Spleen (tissue), 11 donors: ENCODE measurements around the gene MPST. TPM values are rescaled to one million over a fixed set of nuclear protein-coding genes. Genes with fewer than 3 reads are reported as not detected.
A peak's percentile ranks its signal among the peaks of the same experiment; 100 is the strongest.

Source experiments
- DNase-seq: peaks from one replicate; pipeline ENCODE4 v3.0.0-alpha.2; 2020
- H3K27ac ChIP-seq, 8 donors: fragments of 200-600 bp; sonication (generic) in 7 of 8; 1 replicate in 4 of 8; 2 replicates in 4 of 8; pipeline versions ENCODE4 v1.5.0 to v1.8.0; 2016 to 2021; ENCODE audit warnings: inconsistent platforms in 4 of 8, mild to moderate bottlenecking in 4 of 8, moderate library complexity in 1 of 8
- H3K27me3 ChIP-seq, 7 donors: fragments of 200-600 bp; sonication (generic) in 6 of 7; replicated peaks in 1 of 7; 1 replicate in 4 of 7; 2 replicates in 3 of 7; pipeline versions ENCODE4 v1.5.0 to v1.8.0; 2016 to 2021; ENCODE audit warnings: inconsistent platforms in 3 of 7, mild to moderate bottlenecking in 1 of 7
- H3K36me3 ChIP-seq, 6 donors: fragments of 200-600 bp; sonication (generic) in 5 of 6; 1 replicate in 4 of 6; 2 replicates in 2 of 6; pipeline versions ENCODE4 v1.5.0 to v1.8.0; 2016 to 2021; ENCODE audit warnings: inconsistent platforms in 2 of 6
- H3K4me1 ChIP-seq, 6 donors: fragments of 200-600 bp; sonication (generic) in 5 of 6; 1 replicate in 3 of 6; 2 replicates in 3 of 6; pipeline versions ENCODE4 v1.5.0 to v1.8.0; 2016 to 2021; ENCODE audit warnings: inconsistent platforms in 3 of 6
- H3K4me3 ChIP-seq, 8 donors: fragments of 200-600 bp; sonication (generic) in 7 of 8; 1 replicate in 4 of 8; 2 replicates in 4 of 8; pipeline versions ENCODE4 v1.5.0 to v1.8.0; 2016 to 2021; ENCODE audit warnings: inconsistent platforms in 4 of 8, mild to moderate bottlenecking in 4 of 8, moderate library complexity in 2 of 8
- H3K9me3 ChIP-seq, 8 donors: fragments of 200-600 bp; sonication (generic) in 7 of 8; 1 replicate in 4 of 8; 2 replicates in 4 of 8; pipeline versions ENCODE4 v1.5.0 to v1.8.0; 2016 to 2021; ENCODE audit warnings: inconsistent platforms in 4 of 8
- POLR2A ChIP-seq, 3 donors: fragments of 450-650 bp; IDR thresholded peaks; one replicate each; pipeline ENCODE4 v1.5.1; 2017; ENCODE audit warnings: antibody characterized with exemption in 3 of 3, mild to moderate bottlenecking in 1 of 3
- POLR2AphosphoS5 ChIP-seq, 3 donors: sonication (generic); formaldehyde crosslinking; IDR thresholded peaks; one replicate each; pipeline ENCODE4 v1.5.1; 2017; ENCODE audit warnings: antibody characterized with exemption in 3 of 3
- WGBS, 5 donors: extraction: QIAGEN DNeasy Blood & Tissue Kit in 3 of 5; methylation state at CpG; one replicate each; pipeline versions ENCODE4 v1.1.5 to v1.1.7; 2013 to 2018; 5-methylcytosine and 5-hydroxymethylcytosine counted together
- intact Hi-C: fragments of 100-400 bp; cut with DNase I; formaldehyde crosslinking; loops from one replicate; pipeline ENCODE4 v1.15.0; 2023; ENCODE audit warnings: low total_unique reads
- polyA plus RNA-seq, 3 donors: library from polyadenylated mRNA; stranded (reverse); fragments of 200-250 nt; gene quantifications; one replicate each; pipeline ENCODE4 v1.2.1, GENCODE V29; 2013
- total RNA-seq, 7 donors: library from RNA; depleted of rRNA in 3 of 7; stranded (reverse); fragments of >200 nt in 3 of 7; fragmentation: NEBNext Ultra II Directional in 4 of 7; extraction: Animal tissue kit (Norgen Biotek cat#: 25700) in 4 of 7; gene quantifications; one replicate each; pipeline versions ENCODE4 v1.1.0 to v1.2.1, GENCODE V29; 2016 to 2021
- TF ChIP-seq, protein P1 (sequence below), 11 experiments: fragments of 200-600 bp in 7 of 11; fragments of 450-650 bp in 4 of 11; sonication (generic) in 4 of 11; IDR thresholded peaks in 8 of 11; conservative IDR thresholded peaks in 3 of 11; 1 replicate in 7 of 11; 2 replicates in 4 of 11; pipeline versions ENCODE4 v1.4.0 to v1.8.0; 2016 to 2021; ENCODE audit warnings: antibody characterized with exemption in 11 of 11, inconsistent platforms in 4 of 11, mild to moderate bottlenecking in 1 of 11
- donor health status: healthy with polysubstance abuse.
- donor health status: DM: no; HTN: no; CAD: no; lungs with moderate emphysema.
- donor health status: DM: no; HTN: no; CAD: no.
- donor health status: Bipolar disorder and iron deficiency.
- donor health status: healthy.
- donor health status: DM: no; HTN: no; CAD: no.
- donor health status: DM: yes; HTN: yes; CAD: no.

Gene MPST
- total and polyA plus RNA-seq, 10 donors: 13.9 to 44.8 (median 29.9) TPM

DNA sequence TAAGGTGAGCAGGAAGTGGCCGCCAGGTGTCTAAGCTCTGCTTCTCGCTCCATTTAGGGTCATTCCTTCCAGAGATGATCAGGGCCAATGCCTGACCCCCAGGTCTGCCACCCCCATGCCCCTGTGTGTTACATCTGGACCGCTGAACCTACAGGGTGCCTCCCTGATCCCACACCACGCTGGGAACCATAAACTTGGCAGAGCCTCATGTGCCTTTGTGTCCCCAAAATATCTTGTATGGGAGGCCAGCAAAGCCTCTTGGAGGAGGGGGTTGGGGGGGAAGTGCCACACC lies 4.0 kb upstream of the MPST start:
- intact Hi-C loops: no loop called here
- WGBS, 5 donors: 77 to 91% (median 90%) methylated on average over 4 of the region's 4 CpGs
- Histone ChIP-seq H3K27me3 (peaks cover 0 to 6% (median 0%) of the 10 kb centered on the region in 7 donors), H3K4me1 (peaks cover 4 to 43% (median 23%) of the 10 kb centered on the region in 6 donors), H3K4me3 (no peak overlapping the region), H3K27ac (no peak overlapping the region), H3K36me3 (no peaks in the 10 kb centered on the region), H3K9me3 (no peaks in the 10 kb centered on the region)
- no peak for TF ChIP-seq POLR2A (IDR thresholded peaks at IDR 0.05)
- TF ChIP-seq POLR2AphosphoS5 (IDR thresholded peaks at IDR 0.05): no peak
- TF ChIP-seq, protein P1, sequence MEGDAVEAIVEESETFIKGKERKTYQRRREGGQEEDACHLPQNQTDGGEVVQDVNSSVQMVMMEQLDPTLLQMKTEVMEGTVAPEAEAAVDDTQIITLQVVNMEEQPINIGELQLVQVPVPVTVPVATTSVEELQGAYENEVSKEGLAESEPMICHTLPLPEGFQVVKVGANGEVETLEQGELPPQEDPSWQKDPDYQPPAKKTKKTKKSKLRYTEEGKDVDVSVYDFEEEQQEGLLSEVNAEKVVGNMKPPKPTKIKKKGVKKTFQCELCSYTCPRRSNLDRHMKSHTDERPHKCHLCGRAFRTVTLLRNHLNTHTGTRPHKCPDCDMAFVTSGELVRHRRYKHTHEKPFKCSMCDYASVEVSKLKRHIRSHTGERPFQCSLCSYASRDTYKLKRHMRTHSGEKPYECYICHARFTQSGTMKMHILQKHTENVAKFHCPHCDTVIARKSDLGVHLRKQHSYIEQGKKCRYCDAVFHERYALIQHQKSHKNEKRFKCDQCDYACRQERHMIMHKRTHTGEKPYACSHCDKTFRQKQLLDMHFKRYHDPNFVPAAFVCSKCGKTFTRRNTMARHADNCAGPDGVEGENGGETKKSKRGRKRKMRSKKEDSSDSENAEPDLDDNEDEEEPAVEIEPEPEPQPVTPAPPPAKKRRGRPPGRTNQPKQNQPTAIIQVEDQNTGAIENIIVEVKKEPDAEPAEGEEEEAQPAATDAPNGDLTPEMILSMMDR (IDR thresholded peaks at IDR 0.05 in 8 of 11, conservative IDR thresholded peaks at IDR 0.05 in 3 of 11): no peak
- DNase-seq: no peak

DNA sequence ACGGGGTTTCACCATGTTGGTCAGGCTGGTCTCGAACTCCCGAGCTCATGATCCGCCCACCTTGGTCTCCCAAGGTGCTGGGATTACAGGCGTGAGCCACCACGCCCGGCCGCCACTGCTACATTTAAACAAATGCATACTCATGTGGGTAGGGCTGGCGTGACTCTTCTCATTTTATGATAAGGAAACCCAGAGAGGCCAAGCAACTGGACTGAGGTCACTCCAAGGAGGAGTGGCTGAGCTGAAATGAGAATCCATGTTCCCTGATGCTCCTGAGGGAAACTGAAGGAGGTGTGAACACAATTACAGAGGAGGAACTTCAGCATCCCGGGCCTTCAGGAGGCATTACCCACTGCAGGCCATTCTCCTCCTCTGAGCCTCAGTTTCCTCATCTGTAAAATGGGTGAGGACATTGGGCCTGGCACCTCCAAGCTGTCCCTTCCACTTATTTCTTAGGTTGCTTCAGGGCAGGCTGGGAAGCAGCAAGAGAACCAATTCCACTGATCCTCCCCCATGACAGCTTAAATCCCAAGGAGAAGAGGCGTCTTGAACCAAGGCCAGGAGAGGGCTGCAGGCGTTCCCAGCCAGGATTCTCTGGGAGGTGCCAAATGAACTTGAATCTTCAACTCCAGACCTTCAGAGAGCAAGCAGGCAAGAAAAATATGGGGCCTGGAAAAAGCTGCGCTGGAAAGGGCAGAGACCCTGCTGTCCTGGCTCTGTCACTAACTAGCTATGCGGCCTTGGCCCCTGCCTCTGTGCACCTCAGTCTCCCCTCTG lies 3.2 kb upstream of the MPST start:
- Histone ChIP-seq H3K4me1 (peaks cover 5 to 51% (median 30%) of the 10 kb centered on the region in 6 donors), H3K4me3 (no peak overlapping the region), H3K9me3 (no peaks in the 10 kb centered on the region), H3K27me3 (peaks cover 0 to 6% (median 0%) of the 10 kb centered on the region in 7 donors), H3K36me3 (no peaks in the 10 kb centered on the region), H3K27ac (peak overlapping the region in 1 of 8 donors; percentile 17)
- WGBS, 5 donors: 86 to 94% (median 89%) methylated on average over 14 of the region's 14 CpGs
- TF ChIP-seq, protein P1 (IDR thresholded peaks at IDR 0.05 in 8 of 11, conservative IDR thresholded peaks at IDR 0.05 in 3 of 11): no peak
- TF ChIP-seq POLR2A (IDR thresholded peaks at IDR 0.05): no peak
- TF ChIP-seq POLR2AphosphoS5 (IDR thresholded peaks at IDR 0.05): no peak
- no peak for DNase-seq
- intact Hi-C loops: no loop called here

DNA sequence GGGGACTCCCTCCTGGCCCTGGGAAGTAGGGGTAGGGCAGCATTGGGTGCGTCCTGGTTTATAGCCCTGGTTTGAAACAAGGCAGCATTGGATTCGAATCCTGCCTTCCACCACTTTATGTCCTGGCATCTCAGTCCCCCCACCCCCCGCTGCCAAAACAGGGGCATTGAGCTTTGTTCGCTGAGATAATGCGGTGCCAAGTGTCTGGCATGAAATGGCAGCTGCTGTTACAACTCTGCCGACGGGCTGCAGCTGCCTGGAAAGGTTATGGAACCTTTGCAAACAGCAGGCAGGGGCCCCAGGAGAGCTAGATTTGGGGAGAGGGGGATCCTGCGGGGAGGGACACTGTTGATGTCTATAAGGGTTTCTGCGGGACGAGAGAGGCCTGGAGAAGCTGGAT lies 2.2 kb upstream of the MPST start:
- no peak for DNase-seq
- Histone ChIP-seq H3K4me1 (peaks cover 5 to 60% (median 40%) of the 10 kb centered on the region in 6 donors), H3K9me3 (no peaks in the 10 kb centered on the region), H3K36me3 (no peaks in the 10 kb centered on the region), H3K27me3 (peaks cover 0 to 6% (median 0%) of the 10 kb centered on the region in 7 donors), H3K27ac (peak overlapping the region in 1 of 8 donors; percentile 17), H3K4me3 (peak overlapping the region in 1 of 8 donors; percentile 94)
- WGBS, 5 donors: 89 to 96% (median 93%) methylated on average over 10 of the region's 10 CpGs
- TF ChIP-seq, protein P1 (IDR thresholded peaks at IDR 0.05 in 8 of 11, conservative IDR thresholded peaks at IDR 0.05 in 3 of 11): no peak
- TF ChIP-seq POLR2A (IDR thresholded peaks at IDR 0.05) (no peak), POLR2AphosphoS5 (IDR thresholded peaks at IDR 0.05) (no peak)
- intact Hi-C loops: no loop called here

DNA sequence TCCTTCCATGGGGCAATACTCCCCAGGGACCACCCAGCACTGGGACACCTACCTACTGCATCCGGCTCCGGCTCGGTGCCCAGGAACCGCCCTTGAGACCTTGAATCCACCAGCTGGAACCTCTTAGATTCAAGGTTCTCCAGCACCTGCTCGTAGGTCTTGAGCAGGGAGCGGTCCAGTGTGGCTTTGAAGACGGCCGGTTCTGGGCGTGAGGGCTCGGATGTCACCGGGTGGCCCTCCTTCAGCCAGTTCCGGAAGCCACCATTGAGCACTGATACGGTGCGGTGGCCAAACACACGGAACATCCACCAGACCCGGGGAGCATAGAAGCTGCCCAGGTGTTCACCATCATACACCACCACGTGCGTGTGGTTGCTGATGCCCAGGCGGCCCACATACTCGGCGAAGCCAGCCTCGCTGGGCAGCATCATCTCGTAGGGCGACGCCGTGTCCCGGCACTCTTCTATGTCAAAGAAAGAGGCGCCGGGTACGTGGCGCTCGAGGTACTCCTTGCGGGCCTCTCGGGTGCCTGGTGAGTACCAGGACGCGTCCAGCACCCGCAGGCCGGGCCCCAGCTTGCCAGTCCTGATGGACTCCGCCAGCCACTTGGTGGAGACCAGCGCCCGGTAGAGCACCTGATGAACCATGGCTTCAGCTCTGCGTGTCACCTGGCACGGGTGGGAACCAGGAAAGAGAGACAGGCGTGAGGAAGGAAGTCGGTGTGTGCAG lies 1.3 kb upstream of the MPST start:
- peak overlapping the region in 6 of 8 donors; percentile 31 to 87 (median 82) for H3K27ac ChIP-seq
- TF ChIP-seq POLR2AphosphoS5 (IDR thresholded peaks at IDR 0.05): no peak
- no peak for TF ChIP-seq POLR2A (IDR thresholded peaks at IDR 0.05)
- TF ChIP-seq, protein P1 (IDR thresholded peaks at IDR 0.05 in 8 of 11, conservative IDR thresholded peaks at IDR 0.05 in 3 of 11): no peak
- 75 to 83% (median 83%) methylated on average over 13 to 45 of the region's 45 CpGs for WGBS, 5 donors
- H3K4me1 ChIP-seq: peaks cover 5 to 60% (median 40%) of the 10 kb centered on the region in 6 donors
- no peaks in the 10 kb centered on the region for H3K36me3 ChIP-seq
- H3K4me3 ChIP-seq: peak overlapping the region; percentile 60 to 94 (median 71)
- intact Hi-C loops: no loop called here
- H3K9me3 ChIP-seq: no peaks in the 10 kb centered on the region
- peaks cover 0 to 6% (median 0%) of the 10 kb centered on the region in 7 donors for H3K27me3 ChIP-seq
- DNase-seq: peak; percentile 80
